SK-N-SH (cell line): ENCODE results near the gene FAAP20.

Experiments
- CHD2 ChIP-seq: fragments of 150-350 bp; IDR thresholded peaks from 2 replicates; pipeline ENCODE4 v1.6.1; 2018; ENCODE audit warnings: low read length; ENCODE audit not compliant: partially characterized antibody
- JUND ChIP-seq: IDR thresholded peaks from 2 replicates; pipeline ENCODE4 v1.4.0; 2012
- MEF2A ChIP-seq: IDR thresholded peaks from 2 replicates; pipeline ENCODE4 v1.4.0; 2012; ENCODE audit warnings: low read depth, borderline replicate concordance
- NRF1 ChIP-seq: IDR thresholded peaks from 2 replicates; pipeline ENCODE4 v1.6.1; 2012; ENCODE audit warnings: low read depth, mild to moderate bottlenecking, low read length
- RAD21 ChIP-seq: IDR thresholded peaks from 2 replicates; pipeline ENCODE4 v1.6.1; 2012; ENCODE audit warnings: mild to moderate bottlenecking, low read length
- RFX5 ChIP-seq: IDR thresholded peaks from 2 replicates; pipeline ENCODE4 v1.6.1; 2012; ENCODE audit warnings: mild to moderate bottlenecking, improper control_type of control experiment, low read length
- SIN3A ChIP-seq: IDR thresholded peaks from 2 replicates; pipeline ENCODE4 v1.6.1; 2012; ENCODE audit warnings: low read depth, mild to moderate bottlenecking, low read length, moderate library complexity, borderline replicate concordance
- TF ChIP-seq, protein P1 (sequence below): fragments of 200-600 bp; sonication (generic); IDR thresholded peaks from 2 replicates; pipeline ENCODE4 v1.6.1; 2017; ENCODE audit warnings: antibody characterized with exemption, mild to moderate bottlenecking, moderate library complexity
- TF ChIP-seq, protein P2 (sequence below): IDR thresholded peaks from 2 replicates; pipeline ENCODE4 v1.4.0; 2012; ENCODE audit warnings: low read depth
- TF ChIP-seq, protein P3 (sequence below): IDR thresholded peaks from 2 replicates; pipeline ENCODE4 v1.4.0; 2012; ENCODE audit warnings: low read depth, borderline replicate concordance
- TF ChIP-seq, protein P4 (sequence below): IDR thresholded peaks from 2 replicates; pipeline ENCODE4; 2012
- TF ChIP-seq, protein P5 (sequence below): IDR thresholded peaks from 2 replicates; pipeline ENCODE4 v1.6.1; 2012; ENCODE audit warnings: mild to moderate bottlenecking, low read depth, low read length, moderate library complexity

DNA sequence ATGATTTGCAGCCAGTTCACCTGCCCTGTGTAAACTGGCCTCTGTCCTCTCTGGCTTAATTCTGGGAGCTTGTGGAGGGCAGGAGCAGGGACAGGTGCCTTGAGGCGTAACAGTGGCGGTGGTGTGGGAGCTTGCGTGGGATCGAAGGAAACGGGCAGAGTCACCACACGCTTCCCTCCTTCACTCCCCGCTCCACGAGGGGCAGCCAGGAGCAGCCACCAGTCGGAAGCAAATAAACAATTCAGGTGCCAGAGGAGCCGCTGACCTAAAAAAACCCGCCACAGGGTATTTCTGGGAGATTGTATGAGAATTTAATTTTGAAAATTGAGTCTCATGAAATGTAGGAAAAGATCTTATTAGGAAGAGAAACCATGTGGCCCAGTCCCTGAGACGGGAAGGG lies 26.0 kb downstream of the FAAP20 start:
- TF ChIP-seq, protein P1, sequence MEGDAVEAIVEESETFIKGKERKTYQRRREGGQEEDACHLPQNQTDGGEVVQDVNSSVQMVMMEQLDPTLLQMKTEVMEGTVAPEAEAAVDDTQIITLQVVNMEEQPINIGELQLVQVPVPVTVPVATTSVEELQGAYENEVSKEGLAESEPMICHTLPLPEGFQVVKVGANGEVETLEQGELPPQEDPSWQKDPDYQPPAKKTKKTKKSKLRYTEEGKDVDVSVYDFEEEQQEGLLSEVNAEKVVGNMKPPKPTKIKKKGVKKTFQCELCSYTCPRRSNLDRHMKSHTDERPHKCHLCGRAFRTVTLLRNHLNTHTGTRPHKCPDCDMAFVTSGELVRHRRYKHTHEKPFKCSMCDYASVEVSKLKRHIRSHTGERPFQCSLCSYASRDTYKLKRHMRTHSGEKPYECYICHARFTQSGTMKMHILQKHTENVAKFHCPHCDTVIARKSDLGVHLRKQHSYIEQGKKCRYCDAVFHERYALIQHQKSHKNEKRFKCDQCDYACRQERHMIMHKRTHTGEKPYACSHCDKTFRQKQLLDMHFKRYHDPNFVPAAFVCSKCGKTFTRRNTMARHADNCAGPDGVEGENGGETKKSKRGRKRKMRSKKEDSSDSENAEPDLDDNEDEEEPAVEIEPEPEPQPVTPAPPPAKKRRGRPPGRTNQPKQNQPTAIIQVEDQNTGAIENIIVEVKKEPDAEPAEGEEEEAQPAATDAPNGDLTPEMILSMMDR: no peak
- TF ChIP-seq MEF2A: no peak
- no peak for TF ChIP-seq RFX5
- TF ChIP-seq NRF1: no peak
- no peak for TF ChIP-seq RAD21
- TF ChIP-seq, protein P2, sequence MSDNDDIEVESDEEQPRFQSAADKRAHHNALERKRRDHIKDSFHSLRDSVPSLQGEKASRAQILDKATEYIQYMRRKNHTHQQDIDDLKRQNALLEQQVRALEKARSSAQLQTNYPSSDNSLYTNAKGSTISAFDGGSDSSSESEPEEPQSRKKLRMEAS: no peak
- TF ChIP-seq SIN3A: no peak
- TF ChIP-seq, protein P3, sequence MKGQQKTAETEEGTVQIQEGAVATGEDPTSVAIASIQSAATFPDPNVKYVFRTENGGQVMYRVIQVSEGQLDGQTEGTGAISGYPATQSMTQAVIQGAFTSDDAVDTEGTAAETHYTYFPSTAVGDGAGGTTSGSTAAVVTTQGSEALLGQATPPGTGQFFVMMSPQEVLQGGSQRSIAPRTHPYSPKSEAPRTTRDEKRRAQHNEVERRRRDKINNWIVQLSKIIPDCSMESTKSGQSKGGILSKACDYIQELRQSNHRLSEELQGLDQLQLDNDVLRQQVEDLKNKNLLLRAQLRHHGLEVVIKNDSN: no peak
- no peak for TF ChIP-seq JUND
- TF ChIP-seq, protein P4, sequence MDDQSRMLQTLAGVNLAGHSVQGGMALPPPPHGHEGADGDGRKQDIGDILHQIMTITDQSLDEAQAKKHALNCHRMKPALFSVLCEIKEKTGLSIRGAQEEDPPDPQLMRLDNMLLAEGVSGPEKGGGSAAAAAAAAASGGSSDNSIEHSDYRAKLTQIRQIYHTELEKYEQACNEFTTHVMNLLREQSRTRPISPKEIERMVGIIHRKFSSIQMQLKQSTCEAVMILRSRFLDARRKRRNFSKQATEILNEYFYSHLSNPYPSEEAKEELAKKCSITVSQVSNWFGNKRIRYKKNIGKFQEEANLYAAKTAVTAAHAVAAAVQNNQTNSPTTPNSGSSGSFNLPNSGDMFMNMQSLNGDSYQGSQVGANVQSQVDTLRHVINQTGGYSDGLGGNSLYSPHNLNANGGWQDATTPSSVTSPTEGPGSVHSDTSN: no peak
- TF ChIP-seq, protein P5, sequence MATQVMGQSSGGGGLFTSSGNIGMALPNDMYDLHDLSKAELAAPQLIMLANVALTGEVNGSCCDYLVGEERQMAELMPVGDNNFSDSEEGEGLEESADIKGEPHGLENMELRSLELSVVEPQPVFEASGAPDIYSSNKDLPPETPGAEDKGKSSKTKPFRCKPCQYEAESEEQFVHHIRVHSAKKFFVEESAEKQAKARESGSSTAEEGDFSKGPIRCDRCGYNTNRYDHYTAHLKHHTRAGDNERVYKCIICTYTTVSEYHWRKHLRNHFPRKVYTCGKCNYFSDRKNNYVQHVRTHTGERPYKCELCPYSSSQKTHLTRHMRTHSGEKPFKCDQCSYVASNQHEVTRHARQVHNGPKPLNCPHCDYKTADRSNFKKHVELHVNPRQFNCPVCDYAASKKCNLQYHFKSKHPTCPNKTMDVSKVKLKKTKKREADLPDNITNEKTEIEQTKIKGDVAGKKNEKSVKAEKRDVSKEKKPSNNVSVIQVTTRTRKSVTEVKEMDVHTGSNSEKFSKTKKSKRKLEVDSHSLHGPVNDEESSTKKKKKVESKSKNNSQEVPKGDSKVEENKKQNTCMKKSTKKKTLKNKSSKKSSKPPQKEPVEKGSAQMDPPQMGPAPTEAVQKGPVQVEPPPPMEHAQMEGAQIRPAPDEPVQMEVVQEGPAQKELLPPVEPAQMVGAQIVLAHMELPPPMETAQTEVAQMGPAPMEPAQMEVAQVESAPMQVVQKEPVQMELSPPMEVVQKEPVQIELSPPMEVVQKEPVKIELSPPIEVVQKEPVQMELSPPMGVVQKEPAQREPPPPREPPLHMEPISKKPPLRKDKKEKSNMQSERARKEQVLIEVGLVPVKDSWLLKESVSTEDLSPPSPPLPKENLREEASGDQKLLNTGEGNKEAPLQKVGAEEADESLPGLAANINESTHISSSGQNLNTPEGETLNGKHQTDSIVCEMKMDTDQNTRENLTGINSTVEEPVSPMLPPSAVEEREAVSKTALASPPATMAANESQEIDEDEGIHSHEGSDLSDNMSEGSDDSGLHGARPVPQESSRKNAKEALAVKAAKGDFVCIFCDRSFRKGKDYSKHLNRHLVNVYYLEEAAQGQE: no peak
- TF ChIP-seq CHD2: no peak
